Activated B cell treated with CpG ODN at 0.5 μM for 24 hours (primary cell): ENCODE data around the gene FAM53B. TPM values are rescaled to one million over a fixed set of nuclear protein-coding genes. Genes with fewer than 3 reads are reported as not detected.
"Not testable (repeated sequence)": the region's sequence is repeated elsewhere in the genome, so short reads cannot be mapped to it uniquely, and the experiment has no call there.

Experiments
- ATAC-seq: fragments of 200-7000 bp; cut with Tn5 transposase; one replicate; pipeline ENCODE4 v1.10.0; 2021; ENCODE audit warnings: low read depth, mild to moderate bottlenecking, moderate library complexity
- CTCF ChIA-PET: fragments of 350-600 bp; sonication (Branson Sonifier 250); formaldehyde crosslinking; loops from one replicate; lab custom pipeline; 2021; ENCODE audit warnings: antibody characterized with exemption; lab: Charles Lee
- POLR2A ChIA-PET: fragments of 350-600 bp; sonication (Branson Sonifier 250); formaldehyde crosslinking; loops from one replicate; lab custom pipeline; 2021; ENCODE audit warnings: antibody characterized with exemption; lab: Charles Lee
- DNase-seq: peaks from one replicate; pipeline ENCODE4 v3.0.0; 2022
- H3K27ac Mint-ChIP-seq: one replicate; pipeline ENCODE4 v1.8.0; 2020; ENCODE audit warnings: mixed read lengths
- H3K27me3 Mint-ChIP-seq: one replicate; pipeline ENCODE4 v1.8.0; 2021; ENCODE audit warnings: mixed read lengths
- H3K36me3 Mint-ChIP-seq: one replicate; pipeline ENCODE4 v1.8.0; 2021; ENCODE audit warnings: low read depth, mixed read lengths
- H3K4me1 Mint-ChIP-seq: one replicate; pipeline ENCODE4 v1.8.0; 2021; ENCODE audit warnings: mixed read lengths
- H3K4me3 Mint-ChIP-seq: one replicate; pipeline ENCODE4 v1.8.0; 2020; ENCODE audit warnings: mild to moderate bottlenecking, mixed read lengths
- H3K9me3 Mint-ChIP-seq: one replicate; pipeline ENCODE4 v1.8.0; 2020; ENCODE audit warnings: mixed read lengths
- intact Hi-C: fragments of 100-400 bp; cut with micrococcal nuclease; formaldehyde crosslinking; loops from one replicate; pipeline ENCODE4 v1.15.1; 2024
- total RNA-seq: library from RNA; stranded (reverse); gene quantifications from 2 replicates; pipeline ENCODE4 v1.2.3, GENCODE V29; 2022
- TF ChIP-seq, protein P1 (sequence below): fragments of 200-600 bp; IDR thresholded peaks from one replicate; pipeline ENCODE4 v1.8.0; 2022; ENCODE audit warnings: antibody characterized with exemption, mild to moderate bottlenecking

Gene FAM53B
- total RNA-seq, 1 donor from 2014 or later, result 73.9 TPM

DNA sequence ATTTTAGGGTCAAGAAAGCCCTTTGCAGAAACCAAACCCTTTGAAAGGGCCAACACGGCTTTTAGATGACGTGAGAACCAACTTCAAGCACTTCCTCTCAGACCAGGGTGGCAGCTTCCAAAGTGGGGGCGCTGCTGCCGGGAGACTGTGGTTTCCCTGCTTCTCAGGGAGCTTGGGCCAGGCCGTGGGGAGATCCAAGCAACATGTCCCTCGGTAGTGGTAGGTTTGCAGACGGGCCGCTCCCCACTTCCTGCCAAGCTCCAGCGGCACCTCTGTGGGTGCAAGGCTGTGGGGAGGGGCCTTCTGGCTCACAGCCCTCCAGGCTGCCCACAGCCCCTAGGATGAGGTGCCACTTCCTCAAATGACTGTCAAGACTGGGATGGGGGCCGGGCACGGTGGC lies 132.4 kb downstream of the FAM53B start:
- Mint-ChIP-seq H3K9me3 (no peaks in the 10 kb centered on the region), H3K4me1 (peaks cover 83% of the 10 kb centered on the region), H3K27me3 (no peaks in the 10 kb centered on the region), H3K4me3 (peak overlapping the region; percentile 44), H3K36me3 (peaks cover 15% of the 10 kb centered on the region), H3K27ac (peak overlapping the region; percentile 90)
- ChIA-PET POLR2A (interaction anchor here (0.7 to 4.2 kb wide), 4 partner anchors 10 to 16 kb away, joined by 3 to 53 read pairs (median 4); no protein-coding TSS in a partner anchor), CTCF (interaction anchor here (1.3 to 1.7 kb wide), 3 partner anchors 8 to 130 kb away, joined by 3 to 13 read pairs (median 4); no protein-coding TSS in a partner anchor)
- ATAC-seq (peak; percentile 10), DNase-seq (no peak)
- TF ChIP-seq, protein P1, sequence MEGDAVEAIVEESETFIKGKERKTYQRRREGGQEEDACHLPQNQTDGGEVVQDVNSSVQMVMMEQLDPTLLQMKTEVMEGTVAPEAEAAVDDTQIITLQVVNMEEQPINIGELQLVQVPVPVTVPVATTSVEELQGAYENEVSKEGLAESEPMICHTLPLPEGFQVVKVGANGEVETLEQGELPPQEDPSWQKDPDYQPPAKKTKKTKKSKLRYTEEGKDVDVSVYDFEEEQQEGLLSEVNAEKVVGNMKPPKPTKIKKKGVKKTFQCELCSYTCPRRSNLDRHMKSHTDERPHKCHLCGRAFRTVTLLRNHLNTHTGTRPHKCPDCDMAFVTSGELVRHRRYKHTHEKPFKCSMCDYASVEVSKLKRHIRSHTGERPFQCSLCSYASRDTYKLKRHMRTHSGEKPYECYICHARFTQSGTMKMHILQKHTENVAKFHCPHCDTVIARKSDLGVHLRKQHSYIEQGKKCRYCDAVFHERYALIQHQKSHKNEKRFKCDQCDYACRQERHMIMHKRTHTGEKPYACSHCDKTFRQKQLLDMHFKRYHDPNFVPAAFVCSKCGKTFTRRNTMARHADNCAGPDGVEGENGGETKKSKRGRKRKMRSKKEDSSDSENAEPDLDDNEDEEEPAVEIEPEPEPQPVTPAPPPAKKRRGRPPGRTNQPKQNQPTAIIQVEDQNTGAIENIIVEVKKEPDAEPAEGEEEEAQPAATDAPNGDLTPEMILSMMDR, result no peak
- intact Hi-C loops, result loop anchor here (1.0 kb wide), 2 partner anchors 8 to 10 kb away; no protein-coding TSS in a partner anchor

DNA sequence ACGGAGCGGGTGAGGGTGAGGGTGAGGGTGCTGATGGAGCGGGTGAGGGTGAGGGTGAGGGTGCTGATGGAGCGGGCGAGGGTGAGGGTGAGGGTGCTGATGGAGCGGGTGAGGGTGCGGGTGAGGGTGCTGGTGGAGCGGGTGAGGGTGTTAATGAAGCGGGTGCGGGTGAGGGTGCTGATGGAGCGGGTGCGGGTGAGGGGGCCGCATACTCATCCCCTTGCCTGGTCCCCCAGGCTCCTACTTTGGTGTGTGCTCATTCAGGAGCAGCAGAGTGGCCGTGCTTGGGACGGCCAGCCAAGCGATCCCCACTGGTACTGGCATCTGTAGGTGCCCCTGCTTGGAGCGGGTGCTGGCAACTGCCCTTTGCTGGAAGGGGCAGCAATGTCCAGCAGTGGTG lies 133.3 kb downstream of the FAM53B start:
- peaks cover 83% of the 10 kb centered on the region for H3K4me1 Mint-ChIP-seq
- H3K27ac Mint-ChIP-seq, result peak overlapping the region; percentile 90
- ATAC-seq, H3K9me3 Mint-ChIP-seq, H3K27me3 Mint-ChIP-seq, H3K4me3 Mint-ChIP-seq, DNase-seq, H3K36me3 Mint-ChIP-seq, CTCF ChIA-PET: not testable (repeated sequence)
- intact Hi-C loops, result loop anchor here (1.0 kb wide), 1 partner anchor 8 kb away; no protein-coding TSS in a partner anchor
- POLR2A ChIA-PET, result interaction anchor here (4.2 kb wide), 1 partner anchor 9 kb away, joined by 53 read pairs; no protein-coding TSS in a partner anchor

DNA sequence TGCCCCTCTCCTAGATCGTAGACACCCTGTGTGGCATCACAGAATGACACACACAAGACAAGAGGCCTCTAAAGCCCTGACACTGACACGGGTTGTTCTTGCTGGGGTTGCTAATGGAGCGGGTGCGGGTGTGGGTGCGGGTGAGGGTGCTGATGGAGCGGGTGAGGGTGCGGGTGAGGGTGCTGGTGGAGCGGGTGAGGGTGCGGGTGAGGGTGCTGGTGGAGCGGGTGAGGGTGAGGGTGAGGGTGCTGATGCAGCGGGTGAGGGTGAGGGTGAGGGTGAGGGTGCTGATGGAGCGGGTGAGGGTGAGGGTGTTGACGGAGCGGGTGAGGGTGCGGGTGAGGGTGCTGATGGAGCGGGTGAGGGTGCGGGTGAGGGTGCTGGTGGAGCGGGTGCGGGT lies 134.0 kb downstream of the FAM53B start:
- H3K36me3 Mint-ChIP-seq, intact Hi-C loops, DNase-seq, ATAC-seq, H3K4me3 Mint-ChIP-seq, CTCF ChIA-PET, H3K9me3 Mint-ChIP-seq, H3K27me3 Mint-ChIP-seq, POLR2A ChIA-PET: not testable (repeated sequence)
- Mint-ChIP-seq H3K4me1 (peaks cover 83% of the 10 kb centered on the region), H3K27ac (peak overlapping the region; percentile 3)

DNA sequence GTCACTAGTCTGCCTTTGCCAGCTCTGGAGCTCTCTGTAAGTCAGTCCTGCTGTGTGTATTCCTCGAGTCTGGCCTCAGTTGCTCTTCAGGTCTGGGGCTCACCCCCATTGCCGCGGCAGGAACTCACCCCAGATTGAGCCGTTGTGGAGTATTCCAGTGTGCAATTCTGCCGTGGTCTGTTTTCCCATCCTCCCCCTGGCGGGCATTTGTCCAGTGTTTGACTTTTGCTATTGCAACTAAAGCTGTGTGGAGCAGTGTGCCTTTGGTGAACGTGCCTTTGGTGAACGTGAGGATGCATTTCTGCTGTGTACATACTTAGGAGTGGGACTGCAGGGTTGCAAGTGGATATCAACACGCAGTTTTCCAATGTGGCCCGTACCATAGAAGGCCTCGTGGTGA lies 134.5 kb downstream of the FAM53B start:
- Mint-ChIP-seq H3K27ac (peak overlapping the region; percentile 3), H3K4me1 (peaks cover 82% of the 10 kb centered on the region), H3K27me3 (no peaks in the 10 kb centered on the region), H3K36me3 (peaks cover 3% of the 10 kb centered on the region), H3K4me3 (no peak overlapping the region), H3K9me3 (no peaks in the 10 kb centered on the region)
- no peak for DNase-seq
- ATAC-seq, result no peak
- TF ChIP-seq, protein P1, result no peak
- CTCF ChIA-PET, result no interaction called here
- intact Hi-C loops, result loop anchor here (10.0 kb wide), 1 partner anchor 515 kb away; the partner anchor contains the start of gene CHST15
- POLR2A ChIA-PET, result no interaction called here

DNA sequence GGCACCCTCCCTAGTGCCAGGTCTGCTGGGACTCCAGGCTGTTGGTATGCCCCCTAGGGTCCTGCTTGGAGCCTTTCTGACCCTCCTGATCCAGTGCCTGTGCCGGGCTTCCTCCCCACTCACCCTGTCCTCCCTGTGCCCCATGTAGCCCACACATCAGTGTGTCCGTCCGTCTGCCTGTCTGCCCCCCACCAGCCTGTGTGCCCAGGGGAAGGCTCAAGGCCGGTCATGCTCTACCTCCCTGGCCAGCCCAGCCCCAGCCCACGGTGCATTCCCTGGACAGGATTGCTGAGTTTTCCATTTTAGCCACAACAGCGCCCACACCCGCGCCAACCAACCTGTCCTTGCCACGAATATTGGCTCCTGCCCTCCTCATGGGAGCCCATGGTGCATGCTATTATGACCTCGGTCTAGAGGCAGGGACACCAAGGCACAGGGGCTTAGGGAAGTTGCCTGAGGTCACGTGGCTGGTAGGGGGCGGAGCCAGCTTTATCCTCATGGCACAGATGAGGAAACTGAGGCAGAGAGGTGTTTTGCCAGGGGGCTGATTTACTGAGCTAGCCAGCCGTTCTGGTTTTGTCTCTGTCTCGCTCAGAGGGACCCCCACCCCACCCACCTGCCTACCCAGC lies 136.0 kb downstream of the FAM53B start:
- Mint-ChIP-seq H3K9me3 (no peaks in the 10 kb centered on the region), H3K4me1 (peaks cover 80% of the 10 kb centered on the region), H3K27ac (peak overlapping the region; percentile 46), H3K4me3 (no peak overlapping the region), H3K36me3 (peaks cover 3% of the 10 kb centered on the region), H3K27me3 (no peaks in the 10 kb centered on the region)
- ATAC-seq (no peak), DNase-seq (no peak)
- ChIA-PET CTCF (no interaction called here), POLR2A (interaction anchor here (0.9 to 10.6 kb wide), 2 partner anchors 15 to 115 kb away, joined by 3 to 207 read pairs; no protein-coding TSS in a partner anchor)
- TF ChIP-seq, protein P1, result no peak
- intact Hi-C loops, result loop anchor here (10.0 kb wide), 1 partner anchor 513 kb away; the partner anchor contains the start of gene CHST15

DNA sequence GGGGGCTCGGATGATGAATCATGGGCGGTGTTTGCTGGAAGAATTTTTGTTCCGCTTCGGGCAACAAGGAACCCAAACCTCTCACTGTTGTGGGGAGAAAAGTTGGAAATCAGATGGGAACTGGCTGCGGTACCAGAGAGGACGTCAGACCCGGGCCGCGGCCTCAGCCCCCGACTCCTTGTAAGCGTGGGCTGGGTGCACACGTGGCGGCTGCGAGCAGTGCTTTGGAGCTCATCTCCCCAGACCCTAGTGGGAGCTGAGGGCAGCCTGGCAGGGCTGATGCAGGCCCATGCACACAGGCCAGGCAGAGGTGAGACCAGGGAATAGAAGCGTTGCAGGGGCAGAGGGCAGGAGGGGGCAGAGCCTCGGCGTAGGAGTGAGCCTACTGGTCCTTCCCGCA lies 136.5 kb downstream of the FAM53B start:
- H3K36me3 Mint-ChIP-seq, result peaks cover 3% of the 10 kb centered on the region
- POLR2A ChIA-PET, result interaction anchor here (1.1 to 10.6 kb wide), 2 partner anchors 15 to 78 kb away, joined by 3 to 207 read pairs; no protein-coding TSS in a partner anchor
- H3K4me1 Mint-ChIP-seq, result peaks cover 80% of the 10 kb centered on the region
- H3K9me3 Mint-ChIP-seq, result no peaks in the 10 kb centered on the region
- ATAC-seq (no peak), DNase-seq (no peak)
- H3K27ac Mint-ChIP-seq, result peak overlapping the region; percentile 46
- TF ChIP-seq, protein P1, result no peak
- CTCF ChIA-PET, result no interaction called here
- H3K4me3 Mint-ChIP-seq, result no peak overlapping the region
- intact Hi-C loops, result loop anchor here (10.0 kb wide), 1 partner anchor 513 kb away; the partner anchor contains the start of gene CHST15
- H3K27me3 Mint-ChIP-seq, result no peaks in the 10 kb centered on the region
